NOMO-1 (cell line): ENCODE results near the gene FOS.
A peak's percentile ranks its signal among the peaks of the same experiment; 100 is the strongest.
"Not testable (repeated sequence)": the region's sequence is repeated elsewhere in the genome, so short reads cannot be mapped to it uniquely, and the experiment has no call there.

Experiments
- DNase-seq, 2 experiments: peaks; one replicate each; lab custom pipeline; 2025; ENCODE audit not compliant: unreplicated experiment in 2 of 2; lab: John Stamatoyannopoulos, UW

The FOS gene

GRCh38 chr14:75292101-75292563 is 13.5 kb downstream of the FOS start:
- DNase-seq = no peak

GRCh38 chr14:75292886-75293285 is 14.3 kb downstream of the FOS start:
- no peak for DNase-seq

- DNase-seq = peak; percentile 95 to 97
Measured at GRCh38 chr14:75293920-75294648, 15.5 kb downstream of the FOS start.

GRCh38 chr14:75294649-75295033 is 16.0 kb downstream of the FOS start:
- DNase-seq = no peak

GRCh38 chr14:75295061-75295461 is 16.4 kb downstream of the FOS start:
- no peak for DNase-seq

- DNase-seq = peak; percentile 88 to 90
Measured at GRCh38 chr14:75295491-75296345, 17.1 kb downstream of the FOS start.

GRCh38 chr14:75297411-75298040 is 18.9 kb downstream of the FOS start:
- DNase-seq = peak; percentile 72 to 94

GRCh38 chr14:75298187-75298965 is 19.7 kb downstream of the FOS start:
- DNase-seq = peak; percentile 67 to 83

GRCh38 chr14:75299059-75299458 is 20.4 kb downstream of the FOS start:
- DNase-seq = peak; percentile 90 to 98

GRCh38 chr14:75299576-75299975 is 20.9 kb downstream of the FOS start:
- DNase-seq = no peak

GRCh38 chr14:75301666-75302325 is 23.2 kb downstream of the FOS start:
- peak; percentile 85 to 91 for DNase-seq

- peak; percentile 54 to 83 for DNase-seq
Measured at GRCh38 chr14:75303381-75303789, 24.8 kb downstream of the FOS start.

GRCh38 chr14:75306410-75306809 is 27.8 kb downstream of the FOS start:
- not testable (repeated sequence) for DNase-seq

GRCh38 chr14:75306927-75307699 is 28.5 kb downstream of the FOS start:
- peak in 1 of 2 experiments; percentile 70 for DNase-seq

GRCh38 chr14:75307700-75308379 is 29.2 kb downstream of the FOS start:
- peak; percentile 33 to 65 for DNase-seq

GRCh38 chr14:75308991-75309390 is 30.4 kb downstream of the FOS start:
- DNase-seq = not testable (repeated sequence)

GRCh38 chr14:75309561-75309960 is 30.9 kb downstream of the FOS start:
- not testable (repeated sequence) for DNase-seq

GRCh38 chr14:75310295-75311111 is 31.9 kb downstream of the FOS start:
- no peak for DNase-seq
